ELF-1 (cell line): Measurements from ENCODE around the gene CDY1B.
"Not testable (repeated sequence)": the region's sequence is repeated elsewhere in the genome, so short reads cannot be mapped to it uniquely, and the experiment has no call there.

Experiments used
- DNase-seq: peaks from one replicate; pipeline ENCODE4 v3.0.0-alpha.2; 2016; ENCODE audit warnings: low read depth, low spot score

The CDY1B gene

GRCh38 chrY:24047919-24048318 is at the start of gene CDY1B:
Gene CDY1B (minus strand): TSS chrY:24048019. CDS start chrY:24047688, 331 bp downstream.
- DNase-seq = not testable (repeated sequence)

GRCh38 chrY:24049525-24049924 is 1.7 kb upstream of the CDY1B start:
- DNase-seq = not testable (repeated sequence)

- DNase-seq = not testable (repeated sequence)
Measured at GRCh38 chrY:24043209-24043608, 4.6 kb downstream of the CDY1B start.

- not testable (repeated sequence) for DNase-seq
Measured at GRCh38 chrY:24039008-24039718, 8.7 kb downstream of the CDY1B start.

- DNase-seq = not testable (repeated sequence)
Measured at GRCh38 chrY:24026212-24027103, 21.4 kb downstream of the CDY1B start.
